Measurements from ENCODE around the gene USP32.
A peak's percentile ranks its signal among the peaks of the same experiment; 100 is the strongest.
"Not testable (repeated sequence)": the region's sequence is repeated elsewhere in the genome, so short reads cannot be mapped to it uniquely, and the experiment has no call there.

USP32 gene, protein sequence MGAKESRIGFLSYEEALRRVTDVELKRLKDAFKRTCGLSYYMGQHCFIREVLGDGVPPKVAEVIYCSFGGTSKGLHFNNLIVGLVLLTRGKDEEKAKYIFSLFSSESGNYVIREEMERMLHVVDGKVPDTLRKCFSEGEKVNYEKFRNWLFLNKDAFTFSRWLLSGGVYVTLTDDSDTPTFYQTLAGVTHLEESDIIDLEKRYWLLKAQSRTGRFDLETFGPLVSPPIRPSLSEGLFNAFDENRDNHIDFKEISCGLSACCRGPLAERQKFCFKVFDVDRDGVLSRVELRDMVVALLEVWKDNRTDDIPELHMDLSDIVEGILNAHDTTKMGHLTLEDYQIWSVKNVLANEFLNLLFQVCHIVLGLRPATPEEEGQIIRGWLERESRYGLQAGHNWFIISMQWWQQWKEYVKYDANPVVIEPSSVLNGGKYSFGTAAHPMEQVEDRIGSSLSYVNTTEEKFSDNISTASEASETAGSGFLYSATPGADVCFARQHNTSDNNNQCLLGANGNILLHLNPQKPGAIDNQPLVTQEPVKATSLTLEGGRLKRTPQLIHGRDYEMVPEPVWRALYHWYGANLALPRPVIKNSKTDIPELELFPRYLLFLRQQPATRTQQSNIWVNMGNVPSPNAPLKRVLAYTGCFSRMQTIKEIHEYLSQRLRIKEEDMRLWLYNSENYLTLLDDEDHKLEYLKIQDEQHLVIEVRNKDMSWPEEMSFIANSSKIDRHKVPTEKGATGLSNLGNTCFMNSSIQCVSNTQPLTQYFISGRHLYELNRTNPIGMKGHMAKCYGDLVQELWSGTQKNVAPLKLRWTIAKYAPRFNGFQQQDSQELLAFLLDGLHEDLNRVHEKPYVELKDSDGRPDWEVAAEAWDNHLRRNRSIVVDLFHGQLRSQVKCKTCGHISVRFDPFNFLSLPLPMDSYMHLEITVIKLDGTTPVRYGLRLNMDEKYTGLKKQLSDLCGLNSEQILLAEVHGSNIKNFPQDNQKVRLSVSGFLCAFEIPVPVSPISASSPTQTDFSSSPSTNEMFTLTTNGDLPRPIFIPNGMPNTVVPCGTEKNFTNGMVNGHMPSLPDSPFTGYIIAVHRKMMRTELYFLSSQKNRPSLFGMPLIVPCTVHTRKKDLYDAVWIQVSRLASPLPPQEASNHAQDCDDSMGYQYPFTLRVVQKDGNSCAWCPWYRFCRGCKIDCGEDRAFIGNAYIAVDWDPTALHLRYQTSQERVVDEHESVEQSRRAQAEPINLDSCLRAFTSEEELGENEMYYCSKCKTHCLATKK (N-terminal part only)

DNA sequence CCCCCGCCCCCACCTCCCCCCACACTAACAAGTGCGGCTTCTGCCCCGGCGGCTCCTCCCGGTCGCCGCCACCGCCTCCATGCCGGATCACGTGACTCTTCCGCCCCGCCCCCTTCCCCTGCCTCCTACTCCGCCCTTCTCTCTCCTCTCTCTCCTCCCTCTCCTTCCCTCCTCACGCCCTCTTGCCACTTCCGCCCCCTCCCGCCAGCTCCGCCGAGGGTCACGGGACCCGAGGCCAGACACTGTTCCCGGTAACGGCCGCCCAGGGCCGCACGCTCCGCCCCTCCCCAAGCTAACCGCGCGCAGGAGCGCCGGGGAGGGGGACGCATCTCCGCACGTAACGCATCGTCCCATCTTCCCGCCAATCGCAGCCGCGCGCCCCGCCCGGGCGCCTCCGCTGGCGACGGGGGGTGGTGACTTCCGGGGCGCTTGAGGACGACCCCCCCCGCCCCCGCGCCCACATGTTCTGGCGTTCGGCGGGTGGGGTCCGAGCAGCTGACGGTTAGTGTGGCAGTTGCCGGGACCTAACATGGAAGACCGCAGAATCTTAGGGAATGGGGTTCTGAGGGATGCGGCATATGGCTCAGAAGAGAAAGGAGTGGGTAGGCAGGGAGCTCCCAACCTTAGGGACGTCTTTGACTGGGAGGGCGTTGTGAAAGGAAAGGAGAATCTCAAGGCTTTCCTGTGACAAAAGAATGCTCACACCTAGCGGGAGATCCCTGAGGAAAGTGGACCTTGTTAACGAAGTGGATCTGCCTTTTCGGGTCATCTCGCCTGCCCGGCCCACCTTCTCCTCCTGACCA, at the start of gene USP32:
Gene USP32, minus strand, starts transcription at position 92 of the 803 bp plus-strand sequence. CDS start 194 bp downstream, outside the sequence.
- peak; percentile 99 for DNase-seq

DNA sequence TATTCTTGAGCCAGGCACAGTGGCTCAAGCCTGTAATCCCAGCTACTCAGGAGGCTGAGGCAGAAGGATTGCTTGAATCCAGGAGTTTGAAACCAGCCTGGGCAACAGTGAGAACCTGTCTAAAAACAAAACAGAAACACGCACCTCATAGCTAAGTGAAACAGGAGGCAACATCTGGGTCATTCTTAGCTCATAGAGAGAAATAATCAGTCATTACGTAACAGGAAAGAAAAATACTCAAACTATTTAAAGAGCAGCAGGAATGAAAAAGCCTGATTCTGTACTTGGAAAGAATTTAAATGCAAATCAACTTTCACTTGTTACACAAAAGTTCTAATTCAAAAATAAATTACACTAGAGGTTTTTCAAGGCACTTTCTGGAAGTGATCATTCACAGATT, 47.6 kb upstream of the USP32 start:
- no peak for DNase-seq

DNA sequence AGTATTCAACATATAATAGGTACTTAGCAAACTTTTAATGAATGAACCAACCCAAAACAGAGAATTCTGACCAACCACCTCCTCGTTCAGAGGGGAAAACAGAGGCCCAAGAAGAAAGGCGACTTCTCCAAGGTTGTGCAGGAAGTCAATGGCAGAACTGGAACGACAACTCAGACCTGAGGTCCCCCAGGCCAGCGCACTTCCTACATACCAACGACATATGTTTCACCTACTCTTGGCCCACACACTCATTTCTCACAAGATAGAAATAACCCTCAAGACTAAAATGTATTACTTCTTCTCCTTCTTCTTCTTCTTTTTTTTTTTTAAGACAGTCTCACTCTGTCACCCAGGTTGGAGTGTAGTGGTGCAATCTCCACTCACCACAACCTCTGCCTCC, 44.7 kb upstream of the USP32 start:
- no peak for DNase-seq

DNA sequence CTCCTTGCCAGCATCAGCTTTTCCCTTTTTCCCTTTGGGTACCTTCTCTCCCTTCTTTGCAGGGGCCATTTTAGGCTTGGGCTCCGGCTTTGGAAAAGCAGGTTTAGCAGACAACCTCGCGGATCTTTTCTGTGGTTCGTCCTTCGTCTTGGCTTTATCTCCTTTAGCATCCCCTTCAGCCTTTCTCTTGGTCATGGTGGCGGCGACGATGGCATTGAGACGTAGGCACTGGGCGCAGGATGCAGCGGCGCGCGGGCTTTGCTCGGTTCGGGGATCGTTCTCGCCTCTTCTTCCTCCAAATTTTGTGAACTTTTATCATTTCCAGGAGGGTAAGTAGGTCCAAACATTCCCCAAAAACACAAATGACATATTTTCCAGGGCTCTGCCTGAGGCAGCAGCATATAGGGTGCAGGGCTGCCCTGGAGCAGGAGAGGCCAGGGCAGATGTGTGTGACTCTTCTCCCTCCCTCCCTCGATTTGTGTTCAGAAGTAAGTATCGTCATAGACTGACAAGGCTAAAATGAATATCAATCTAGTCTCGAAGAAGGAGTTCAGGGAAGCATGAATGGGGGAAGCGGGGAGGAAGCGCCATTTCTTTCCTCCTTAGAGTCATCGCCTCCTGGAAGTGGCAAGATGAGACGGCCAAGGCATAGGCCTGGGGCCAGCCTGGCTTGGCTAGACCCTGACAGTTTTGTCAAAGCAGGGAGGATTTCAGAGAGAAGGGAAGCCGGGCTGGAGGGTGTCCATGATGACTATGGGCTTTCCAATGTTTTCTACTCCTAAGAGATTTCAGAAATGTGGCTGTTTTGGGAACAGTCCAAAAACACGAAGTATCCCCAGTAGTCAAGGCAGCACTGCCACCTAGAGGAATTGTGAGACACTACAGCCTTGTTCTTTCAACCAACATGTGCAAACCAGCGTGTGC, 43.6 kb upstream of the USP32 start:
- peak; percentile 64 for DNase-seq

DNA sequence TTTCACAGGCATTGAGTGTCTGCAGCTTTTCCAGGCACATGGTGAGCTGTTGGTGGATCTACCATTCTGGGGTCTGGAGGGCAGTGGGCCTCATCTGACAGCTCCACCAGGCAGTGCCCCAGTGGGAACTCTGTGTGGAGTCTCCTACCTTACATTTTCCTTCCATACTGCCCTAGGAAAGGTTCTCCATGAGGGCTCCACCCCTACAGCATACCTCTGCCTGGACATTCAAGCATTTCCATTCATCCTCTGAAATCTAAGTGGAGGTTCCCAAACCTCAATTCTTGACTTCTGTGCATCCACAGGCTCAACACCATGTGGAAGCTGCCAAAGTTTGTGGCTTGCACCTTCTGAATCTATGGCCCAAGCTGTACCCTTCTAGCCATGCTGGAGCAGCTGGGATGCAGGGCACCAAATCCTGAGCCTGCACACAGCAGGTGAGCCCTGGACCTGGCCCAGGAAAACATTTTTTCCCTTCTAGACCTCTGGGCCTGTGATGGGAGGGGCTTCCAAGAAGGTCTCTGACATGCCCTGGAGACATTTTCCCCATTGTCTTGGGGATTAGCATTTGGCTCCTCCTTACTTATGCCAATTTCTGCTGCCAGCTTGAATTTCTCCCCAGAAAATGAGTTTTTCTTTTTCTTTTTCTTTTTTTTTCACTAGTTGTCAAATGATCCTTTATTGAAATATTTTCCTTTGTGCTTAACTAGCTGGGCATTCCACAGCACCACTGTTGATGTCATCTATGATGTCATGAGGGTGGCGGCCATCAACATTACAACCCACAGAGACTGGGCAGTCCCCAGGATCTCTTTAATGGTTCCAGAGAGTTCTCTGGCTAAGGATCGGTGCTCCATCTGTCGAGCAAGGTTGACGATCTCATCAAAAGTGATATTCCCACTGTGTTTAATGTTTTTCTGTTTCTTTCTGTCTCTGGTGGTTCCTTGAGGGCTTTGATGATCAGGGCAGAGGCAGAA, 41.4 kb upstream of the USP32 start:
- DNase-seq, result not testable (repeated sequence)

DNA sequence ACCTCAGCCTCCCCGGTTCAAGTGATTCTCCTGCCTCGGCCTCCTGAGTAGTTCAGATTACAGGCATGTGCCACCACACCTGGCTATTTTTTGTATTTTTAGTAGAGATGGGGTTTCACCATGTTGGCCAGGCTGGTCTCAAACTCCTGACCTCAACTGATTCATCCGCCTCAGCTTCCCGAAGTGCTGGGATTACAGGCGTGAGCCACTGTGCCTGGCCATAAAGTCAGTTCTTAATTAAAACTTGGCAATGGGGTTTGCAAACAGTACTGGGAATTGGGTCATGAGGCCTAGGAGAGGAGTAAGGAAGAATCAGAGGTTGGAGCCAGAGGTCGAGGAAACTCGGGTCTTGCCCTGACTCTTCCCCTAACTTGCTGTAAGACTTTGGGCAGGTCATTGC, 38.6 kb upstream of the USP32 start:
- DNase-seq, result not testable (repeated sequence)

DNA sequence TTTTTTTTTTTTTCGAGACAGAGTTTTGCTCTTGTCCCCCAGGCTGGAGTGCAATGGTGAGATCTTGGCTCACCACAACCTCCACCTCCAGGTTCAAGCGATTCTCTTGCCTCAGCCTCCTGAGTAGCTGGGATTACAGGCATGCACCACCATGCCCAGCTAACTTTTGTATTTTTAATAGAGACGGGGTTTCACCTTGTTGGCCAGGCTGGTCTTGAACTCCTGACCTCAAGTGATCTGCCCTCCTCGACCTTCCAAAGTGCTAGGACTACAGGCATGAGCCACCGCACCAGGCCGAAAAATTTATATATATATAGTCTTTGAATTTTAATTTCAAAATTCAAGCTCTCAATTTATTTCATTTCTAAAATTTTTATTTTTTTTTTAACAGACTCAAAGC, 36.6 kb upstream of the USP32 start:
- not testable (repeated sequence) for DNase-seq

DNA sequence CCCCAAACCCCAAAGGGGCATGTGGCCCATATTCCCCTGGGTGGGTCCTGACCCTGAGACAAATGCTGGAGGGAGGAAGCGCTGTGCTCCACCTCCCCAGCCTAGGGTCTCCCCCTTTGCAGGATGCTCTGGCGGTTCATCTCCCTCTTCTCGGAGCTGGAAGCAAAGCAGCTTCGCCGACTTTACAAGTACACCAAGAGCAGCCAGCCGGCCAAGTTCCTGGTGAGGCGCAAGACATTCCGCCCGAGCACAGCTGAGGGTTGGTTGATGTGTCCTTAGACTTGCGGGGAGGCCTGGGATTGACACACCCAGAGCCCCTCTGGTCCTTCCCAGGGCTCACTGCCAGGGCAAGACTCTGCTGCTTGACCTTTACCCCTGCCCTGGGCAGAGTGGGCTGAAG, 34.7 kb upstream of the USP32 start:
- DNase-seq, result no peak

DNA sequence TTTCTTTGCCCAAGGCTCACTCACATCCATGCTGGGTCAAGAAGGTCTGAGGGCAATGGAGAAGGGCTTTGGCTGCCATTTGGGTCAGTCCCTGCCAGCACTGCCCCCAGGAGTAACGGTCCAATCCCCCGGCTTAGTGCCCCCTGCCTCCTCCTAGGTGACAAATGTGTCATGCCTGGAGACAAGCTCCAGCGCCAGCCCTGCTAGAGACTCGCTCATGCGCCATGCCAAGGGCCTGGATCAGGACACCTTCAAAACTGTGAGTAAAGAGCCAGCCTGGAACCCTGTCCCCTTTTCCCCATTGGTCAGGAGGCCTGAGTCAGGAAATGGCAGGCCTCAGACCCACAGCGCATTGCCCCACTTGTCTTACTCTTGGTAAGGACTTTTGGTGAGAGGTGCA, 33.7 kb upstream of the USP32 start:
- DNase-seq, result no peak

DNA sequence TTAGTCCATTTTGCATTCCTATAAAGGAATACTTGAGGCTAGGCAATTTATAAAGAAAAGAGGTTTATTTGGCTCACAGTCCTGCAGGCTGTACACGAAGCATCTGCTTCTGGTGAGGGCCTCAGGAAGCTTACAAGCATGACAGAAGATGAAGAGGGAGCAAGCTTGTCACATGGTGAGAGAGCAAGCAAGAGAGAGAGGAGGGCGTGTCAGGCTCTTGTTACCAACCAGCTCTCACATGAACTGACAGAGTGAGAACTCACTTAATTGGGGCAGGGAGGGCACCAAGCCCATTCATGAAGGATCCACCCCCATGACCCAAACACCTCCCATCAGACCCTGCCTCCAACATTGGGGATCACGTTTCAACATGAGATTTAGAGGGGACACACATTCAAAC, 31.9 kb upstream of the USP32 start:
- no peak for DNase-seq

DNA sequence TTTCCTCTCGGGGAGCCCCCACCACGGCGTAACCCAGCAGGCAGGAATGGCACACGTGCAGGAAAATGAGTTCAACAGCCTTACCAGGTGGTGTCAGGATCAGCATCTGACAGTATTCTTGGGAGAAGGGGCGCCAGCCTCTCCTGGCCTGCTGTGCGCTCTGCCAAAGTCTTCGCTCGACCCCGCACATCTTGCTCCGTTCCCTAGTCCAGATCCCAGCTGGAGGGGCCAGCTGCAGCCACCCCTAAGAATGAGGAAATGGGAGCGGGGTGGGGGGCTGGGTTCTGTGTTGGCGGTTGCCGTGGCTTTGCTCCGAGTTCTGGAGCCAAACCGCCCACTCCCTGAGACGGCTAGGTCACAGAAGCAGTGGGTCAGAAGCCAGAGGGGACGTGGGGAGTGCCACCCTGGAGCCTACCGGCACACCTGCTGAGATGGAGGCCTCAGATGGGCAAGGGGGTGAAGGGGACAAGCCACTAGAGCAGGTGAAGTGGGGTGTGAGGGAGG, 30.3 kb upstream of the USP32 start, which contains the start of gene CHCT1:
Gene CHCT1, plus strand, starts transcription at position 328 of the 504 bp plus-strand sequence. Its CDS starts 104 bp downstream, at position 432.
- no peak for DNase-seq

DNA sequence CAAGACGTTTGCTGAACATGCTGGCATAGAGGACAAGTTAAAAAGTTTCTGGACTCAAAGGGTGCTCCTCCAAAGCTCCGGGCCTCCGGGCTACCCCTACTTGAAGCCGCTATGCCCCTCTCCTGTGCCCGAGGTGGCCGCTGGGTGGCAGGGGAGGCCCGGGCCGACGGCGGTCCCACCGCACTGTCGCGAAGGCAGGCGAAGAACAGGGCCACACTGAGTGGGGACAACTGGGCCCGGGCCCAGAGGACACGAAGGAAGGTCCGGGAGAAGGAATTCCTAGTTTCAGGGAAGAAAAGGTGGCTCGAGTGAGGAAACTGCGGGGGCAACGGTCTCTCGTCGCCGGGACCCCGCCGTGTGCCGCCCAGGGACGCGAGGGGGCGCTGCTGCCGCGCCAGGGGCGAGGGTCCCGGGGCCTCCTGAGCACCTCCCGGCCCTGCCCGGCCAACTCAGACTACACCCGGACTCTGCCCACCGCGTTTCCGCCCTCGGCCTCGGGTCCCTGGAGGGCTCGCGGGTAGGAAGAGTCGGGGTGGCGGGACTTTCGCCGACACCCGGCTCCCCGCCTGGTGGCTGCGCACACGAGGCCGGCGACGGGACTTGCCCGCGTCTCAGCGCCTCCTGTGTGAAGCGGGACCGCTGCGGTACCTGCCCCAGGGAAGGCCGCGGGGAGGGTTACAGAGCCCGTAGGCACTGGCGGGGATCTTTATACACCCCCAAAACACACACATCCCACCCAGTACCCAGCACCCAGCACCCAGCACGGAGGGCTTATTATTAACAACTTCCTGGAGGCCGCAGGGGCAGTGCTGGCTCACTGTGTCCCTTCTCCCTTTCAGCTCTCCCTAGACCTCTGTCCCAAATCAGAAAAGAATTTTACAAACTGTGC, 29.6 kb upstream of the USP32 start:
- peak; percentile 78 for DNase-seq

DNA sequence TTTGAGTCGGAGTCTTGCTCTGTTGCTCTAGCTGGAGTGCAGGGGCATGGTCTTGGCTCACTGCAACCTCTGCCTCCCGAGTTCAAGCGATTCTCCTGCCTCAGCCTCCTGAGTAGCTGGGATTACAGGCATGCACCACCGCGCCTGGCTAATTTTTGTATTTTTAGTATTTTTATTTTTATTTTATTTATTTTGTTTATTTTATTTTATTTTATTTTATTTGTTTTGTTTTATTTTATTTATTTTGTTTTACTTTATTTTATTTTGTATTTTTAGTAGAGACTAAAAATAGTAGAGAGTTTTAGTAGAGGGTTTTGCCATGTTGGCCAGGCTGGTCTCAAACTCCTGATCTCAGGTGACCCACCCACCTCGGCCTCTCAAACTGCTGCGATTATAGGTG, 27.9 kb upstream of the USP32 start:
- DNase-seq, result not testable (repeated sequence)

DNA sequence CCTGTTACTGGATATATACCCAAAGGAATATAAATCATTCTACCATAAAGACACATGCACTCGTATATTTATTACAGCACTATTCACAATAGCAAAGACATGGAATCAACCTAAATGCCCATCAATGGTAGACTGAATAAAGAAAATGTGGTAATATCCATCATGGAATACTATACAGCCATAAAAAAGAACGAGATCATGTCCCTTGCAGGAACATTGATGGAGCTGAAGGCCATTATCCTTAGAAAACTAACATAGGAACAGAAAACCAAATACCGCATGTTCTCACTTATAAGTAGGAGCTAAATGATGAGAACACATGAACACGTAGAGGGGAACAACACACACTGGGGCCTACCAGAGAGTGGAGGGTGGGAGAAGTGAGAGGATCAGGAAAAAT, 27.1 kb upstream of the USP32 start:
- not testable (repeated sequence) for DNase-seq

DNA sequence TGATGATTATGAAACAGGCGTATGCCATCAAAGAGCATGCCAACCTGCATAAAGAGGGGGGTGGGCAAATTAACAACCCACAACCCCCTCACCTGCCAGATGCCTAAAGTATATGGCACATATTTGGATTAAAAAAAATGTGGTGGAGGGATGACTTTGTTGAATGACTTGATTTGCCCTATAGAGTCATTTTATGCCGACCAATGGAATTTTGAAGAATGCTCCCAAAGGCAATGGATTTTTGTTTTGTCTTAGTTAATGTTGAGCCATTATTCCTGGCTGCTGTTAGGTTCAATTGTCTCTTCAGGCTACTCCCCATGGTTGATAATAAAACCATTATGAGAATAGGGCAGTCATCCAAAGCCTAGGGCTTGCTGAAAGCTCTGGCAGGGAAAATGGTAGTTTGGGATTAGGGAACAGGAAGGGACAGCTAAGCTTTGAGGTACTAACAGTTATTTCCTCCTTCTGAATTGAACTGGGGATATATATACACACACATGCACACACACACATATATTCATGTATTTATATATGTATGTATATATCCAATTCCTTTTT, 24.5 kb upstream of the USP32 start:
- DNase-seq, result no peak

DNA sequence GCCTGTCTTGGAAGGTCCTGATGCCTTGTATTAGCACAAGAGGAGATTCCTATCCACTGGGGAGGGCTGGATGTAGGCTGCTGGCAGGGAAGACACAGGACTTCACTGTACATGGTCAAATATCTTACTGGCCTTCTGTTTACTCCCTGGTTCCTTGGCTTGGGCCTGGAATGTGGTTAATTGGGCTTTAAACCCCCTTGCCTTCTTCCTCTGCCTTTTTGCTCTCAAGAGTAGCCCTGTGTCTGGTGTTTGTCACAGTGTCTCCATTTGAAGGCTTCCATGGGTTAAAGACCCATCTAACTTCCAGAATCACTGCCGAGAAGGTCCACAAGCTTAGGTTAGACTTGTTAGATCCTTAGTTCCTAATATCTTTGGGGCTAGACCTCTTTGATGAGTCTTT, 23.2 kb upstream of the USP32 start:
- no peak for DNase-seq

DNA sequence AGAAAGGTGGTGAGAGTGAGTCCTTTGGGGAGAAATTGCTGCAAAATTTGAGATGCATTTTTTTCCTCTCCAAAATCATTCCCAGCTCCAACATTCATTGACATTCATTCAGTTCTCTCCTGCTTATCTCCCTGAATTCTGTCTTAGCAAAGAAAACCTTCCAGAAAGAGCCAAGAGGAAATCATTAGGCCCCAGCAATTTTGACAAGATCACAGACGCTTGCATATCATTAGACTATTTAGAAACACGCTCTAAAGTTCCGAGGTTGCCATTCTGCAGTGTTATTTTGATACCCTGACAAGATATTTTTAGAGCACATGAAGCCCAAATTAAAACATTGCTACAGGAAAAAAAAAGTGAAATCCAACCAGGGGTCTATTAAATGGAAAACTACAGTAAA, 20.8 kb upstream of the USP32 start:
- no peak for DNase-seq

DNA sequence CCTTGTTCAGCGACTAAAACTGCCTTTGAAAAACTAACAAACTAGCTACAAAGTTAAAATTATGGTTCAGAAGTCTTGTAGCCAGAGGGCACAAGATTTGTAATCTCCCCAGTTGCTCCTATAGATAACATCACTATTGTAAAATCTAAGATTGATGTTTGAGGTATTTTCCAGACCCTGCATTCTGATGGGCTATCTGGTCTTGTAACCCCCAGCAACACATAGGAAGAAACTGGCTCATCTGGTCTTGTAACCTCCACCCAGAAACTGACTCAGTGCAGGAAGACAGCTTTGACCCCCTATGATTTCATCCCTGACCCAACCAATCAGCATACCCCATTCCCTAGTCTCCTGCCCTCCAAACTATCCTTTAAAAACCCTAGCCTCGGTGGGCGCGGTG, 18.1 kb upstream of the USP32 start:
- no peak for DNase-seq
